GM12878 (cell line): ENCODE measurements around the gene KRT7. TPM values are rescaled to one million over a fixed set of nuclear protein-coding genes. Genes with fewer than 3 reads are reported as not detected.

Experiments
- ATAC-seq: fragments of 200-7000 bp; cut with Tn5 transposase; 3 replicates; pipeline ENCODE4 v1.9.1; 2020; ENCODE audit warnings: mild to moderate bottlenecking, moderate library complexity
- BruUV-seq: library from RNA; stranded (reverse); fragments of 400-500 nt; replicated peaks from 2 replicates; lab custom pipeline; 2021; lab: Mats Ljungman, UMichigan
- CTCF ChIA-PET: fragments of 300-600 bp; sonication (Branson Sonifier 250); formaldehyde crosslinking; extraction: SDS; loops from one replicate; lab custom pipeline; 2021; ENCODE audit warnings: inconsistent platforms; lab: Yijun Ruan, JAX
- POLR2A ChIA-PET: fragments of 350-600 bp; formaldehyde crosslinking; extraction: SDS; loops from one replicate; lab custom pipeline; 2021; ENCODE audit warnings: inconsistent platforms; lab: Charles Lee
- RAD21 ChIA-PET: fragments of 300-600 bp; sonication (Branson Sonifier 250); formaldehyde crosslinking; loops from one replicate; lab custom pipeline; 2023; ENCODE audit warnings: antibody characterized with exemption; ENCODE audit not compliant: unreplicated experiment; lab: Charles Lee
- SMC1A ChIA-PET: fragments of 300-600 bp; sonication (Branson Sonifier 250); formaldehyde crosslinking; loops from one replicate; lab custom pipeline; 2023; ENCODE audit not compliant: unreplicated experiment, uncharacterized antibody; lab: Charles Lee
- DNase-seq: peaks from one replicate; pipeline ENCODE4 v3.0.0-alpha.2; 2011; ENCODE audit warnings: low read depth, low spot score
- FAIRE-seq: peaks from 3 replicates; lab custom pipeline; 2011; peaks lifted over from hg19 to GRCh38; lab: Jason Lieb, UNC
- H2AFZ ChIP-seq: 2 replicates; pipeline ENCODE4 v1.6.0; 2011; ENCODE audit warnings: low read depth, low read length, control low read depth; ENCODE audit not compliant: control insufficient read depth
- H3K27ac ChIP-seq: 2 replicates; pipeline ENCODE4 v1.5.1; 2011; ENCODE audit warnings: control low read depth; ENCODE audit not compliant: control insufficient read depth, insufficient read depth
- H3K27me3 ChIP-seq, 2 experiments: replicated peaks in 1 of 2; 2 replicates each; pipeline versions ENCODE4 v1.6.0 to v1.6.1; 2011; ENCODE audit warnings: low read length in 1 of 2; ENCODE audit not compliant: control insufficient read depth in 2 of 2, insufficient read depth in 2 of 2
- H3K36me3 ChIP-seq, 2 experiments: 2 replicates each; pipeline ENCODE4 v1.5.1; 2011; ENCODE audit warnings: low read length in 1 of 2; ENCODE audit not compliant: control insufficient read depth in 2 of 2, insufficient read depth in 2 of 2
- H3K4me1 ChIP-seq: 2 replicates; pipeline ENCODE4 v1.6.1; 2011; ENCODE audit warnings: mild to moderate bottlenecking, low read length, moderate library complexity, mixed read lengths; ENCODE audit not compliant: control insufficient read depth, insufficient read depth
- H3K4me2 ChIP-seq: 2 replicates; pipeline ENCODE4 v1.6.0; 2011; ENCODE audit warnings: control low read depth; ENCODE audit not compliant: control insufficient read depth, insufficient read depth
- H3K4me3 ChIP-seq: fragments of 200-600 bp; sonication (generic); 2 replicates; pipeline ENCODE4 v1.5.1; 2016
- H3K79me2 ChIP-seq: 2 replicates; pipeline ENCODE4 v1.6.0; 2011; ENCODE audit warnings: low read length; ENCODE audit not compliant: control insufficient read depth, insufficient read depth
- H3K9ac ChIP-seq: 2 replicates; pipeline ENCODE4 v1.8.0; 2011; ENCODE audit warnings: low read length, control low read depth, mixed read lengths; ENCODE audit not compliant: control insufficient read depth, insufficient read depth
- H3K9me3 ChIP-seq: replicated peaks from 3 replicates; pipeline ENCODE4 v1.5.1; 2011; ENCODE audit warnings: mild to moderate bottlenecking, low read length; ENCODE audit not compliant: control insufficient read depth, insufficient read depth
- H4K20me1 ChIP-seq: 2 replicates; pipeline ENCODE4 v1.6.0; 2011; ENCODE audit not compliant: control insufficient read depth, insufficient read depth
- CHD1 ChIP-seq: IDR thresholded peaks from 2 replicates; pipeline ENCODE4 v1.6.1; 2012; ENCODE audit warnings: low read depth, low read length, improper control_type of control experiment
- CHD4 ChIP-seq: fragments of 200-600 bp; sonication (generic); IDR thresholded peaks from 2 replicates; pipeline ENCODE4 v1.6.1; 2016; ENCODE audit warnings: mild to moderate bottlenecking
- FOXM1 ChIP-seq: IDR thresholded peaks from 2 replicates; pipeline ENCODE4 v1.6.1; 2012; ENCODE audit warnings: low read depth, mild to moderate bottlenecking, inconsistent platforms, low read length, moderate library complexity
- MEF2A ChIP-seq: IDR thresholded peaks from 2 replicates; pipeline ENCODE4 v1.6.1; 2011; ENCODE audit warnings: low read depth, mild to moderate bottlenecking, low read length, moderate library complexity; ENCODE audit not compliant: insufficient read depth
- NR2C1 ChIP-seq: fragments of 450-650 bp; IDR thresholded peaks from 2 replicates; pipeline ENCODE4 v1.6.1; 2017; ENCODE audit warnings: antibody characterized with exemption, mild to moderate bottlenecking, moderate library complexity
- TCF3 ChIP-seq: IDR thresholded peaks from 2 replicates; pipeline ENCODE4 v1.6.1; 2012; ENCODE audit warnings: low read depth, mild to moderate bottlenecking, low read length, borderline replicate concordance; ENCODE audit not compliant: insufficient read depth
- ZZZ3 ChIP-seq: IDR thresholded peaks from 2 replicates; pipeline ENCODE4 v1.6.1; 2011; ENCODE audit warnings: low read depth; ENCODE audit not compliant: control insufficient read depth, insufficient read length
- WGBS: methylation state at CpG from one replicate; pipeline ENCODE4 v1.1.6; 2016; ENCODE audit warnings: low lambda C conversion rate; ENCODE audit not compliant: insufficient replicate concordance, insufficient coverage; ENCODE audit errors: missing lambda C conversion rate; 5-methylcytosine and 5-hydroxymethylcytosine counted together
- in situ Hi-C: fragments of 300-500 bp; cut with MboI; formaldehyde crosslinking; loops from 9 replicates; pipeline ENCODE4 v1.14.3; 2018; ENCODE audit warnings: mixed read lengths
- intact Hi-C: fragments of 100-400 bp; cut with micrococcal nuclease; formaldehyde crosslinking; loops from one replicate; pipeline ENCODE4 v1.14.2; 2022; ENCODE audit not compliant: unreplicated experiment
- polyA plus RNA-seq, 11 experiments: library from polyadenylated mRNA; depleted of rRNA in 4 of 11; unstranded in 6 of 11; stranded (reverse) in 5 of 11; fragments of >200 nt; fragmentation: Nextera tagmentation in 4 of 11; fragmentation: Illumina TruSeq in 1 of 11; extraction: Ambion mirVana in 4 of 11; extraction: Trizol in 1 of 11; gene quantifications; 1 replicate in 1 of 11; 2 replicates in 10 of 11; pipeline versions ENCODE4 v1.2.1 to v1.2.3, GENCODE V29; 2011 to 2016; ENCODE audit warnings: inconsistent platforms in 2 of 11, missing spikeins in 2 of 11, low read depth in 1 of 11
- total RNA-seq, 4 experiments: library from RNA; depleted of rRNA in 3 of 4; stranded (reverse); fragments of >200 nt in 3 of 4; fragmentation: Illumina TruSeq in 1 of 4; extraction: Trizol in 1 of 4; gene quantifications; 2 replicates each; pipeline versions ENCODE4 v1.2.1 to v1.2.3, GENCODE V29; 2013 to 2021

The KRT7 gene
- total and polyA plus RNA-seq, 10 of the 15 experiments (the other 5 are each of a cell fraction or from before 2014, with no cell fraction given): 0.90 to 18.7 (median 4.8) TPM

DNA sequence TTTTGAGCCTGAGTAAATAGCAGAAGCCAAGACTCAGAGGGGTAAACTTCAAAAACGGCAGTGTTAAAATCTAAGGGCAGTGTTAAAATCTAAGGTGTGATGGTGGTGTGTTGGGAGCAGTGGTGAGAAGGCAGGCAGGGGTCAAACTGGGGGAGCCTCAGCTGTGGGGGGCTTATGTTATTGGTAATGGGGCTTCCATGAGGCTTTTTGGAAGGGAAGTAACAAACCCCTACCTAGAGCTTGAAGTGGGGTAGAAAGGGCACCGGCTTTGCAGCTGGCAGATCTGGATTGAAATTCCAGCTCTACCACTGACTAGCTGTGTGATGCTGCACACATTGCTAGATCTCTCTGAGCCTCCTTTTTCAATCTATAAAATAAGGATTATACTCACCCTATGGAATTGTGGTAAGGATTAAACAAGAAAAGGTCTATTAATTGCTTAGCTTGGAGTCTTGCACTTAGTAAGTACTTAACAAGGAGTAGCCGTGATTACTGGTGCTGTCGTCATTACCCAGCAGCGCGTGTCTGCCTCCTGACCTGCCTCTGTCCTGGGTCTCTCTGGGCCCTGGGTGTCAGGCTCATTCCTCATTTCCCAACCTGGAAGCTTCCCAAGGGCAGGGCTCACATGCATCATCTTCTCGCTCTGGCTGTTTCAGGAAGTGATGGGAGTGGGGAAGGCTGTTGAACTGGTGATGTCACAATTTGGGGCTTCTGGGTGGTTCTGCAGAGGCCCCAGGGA is 22.7 kb upstream of the KRT7 start:
- CTCF ChIA-PET: interaction anchor here (0.7 to 2.5 kb wide), 8 partner anchors 9 to 740 kb away, joined by 3 to 7 read pairs (median 3); no protein-coding TSS in a partner anchor
- in situ Hi-C loops: no loop called here
- no peak for TF ChIP-seq CHD1
- TF ChIP-seq NR2C1: no peak
- TF ChIP-seq TCF3: no peak
- no peak for TF ChIP-seq MEF2A
- TF ChIP-seq ZZZ3: no peak
- no peak for TF ChIP-seq FOXM1
- no peak for TF ChIP-seq CHD4
- SMC1A ChIA-PET: no interaction called here
- ATAC-seq (no peak), FAIRE-seq (no peak), DNase-seq (no peak)
- Histone ChIP-seq H3K9me3 (no peaks in the 10 kb centered on the region), H3K4me1 (no peaks in the 10 kb centered on the region), H3K4me3 (no peak overlapping the region), H4K20me1 (no peaks in the 10 kb centered on the region), H3K4me2 (no peak overlapping the region), H3K79me2 (no peaks in the 10 kb centered on the region), H3K27ac (no peak overlapping the region), H3K27me3 (peaks cover 0 to 6% of the 10 kb centered on the region in 2 experiments; a peak in 2 of 4 replicates), H3K9ac (no peak overlapping the region), H2AFZ (no peak overlapping the region), H3K36me3 (no peaks in the 10 kb centered on the region)
- no TSS peak for BruUV-seq
- POLR2A ChIA-PET: no interaction called here
- 53% methylated on average over 7 of the region's 7 CpGs for WGBS
- RAD21 ChIA-PET: interaction anchor here (0.9 kb wide), 1 partner anchor 11 kb away, joined by 4 read pairs; no protein-coding TSS in a partner anchor
- intact Hi-C loops: loop anchor here (10.0 kb wide), 1 partner anchor 114 kb away; the partner anchor contains the start of gene KRT83
